MCF 10A (cell line): Measurements from ENCODE around the gene LIPA. TPM values are rescaled to one million over a fixed set of nuclear protein-coding genes. Genes with fewer than 3 reads are reported as not detected.
"Not testable (repeated sequence)": the region's sequence is repeated elsewhere in the genome, so short reads cannot be mapped to it uniquely, and the experiment has no call there.

Experiments
- BruUV-seq: library from RNA; stranded (reverse); fragments of 400-500 nt; replicated peaks from 2 replicates; lab custom pipeline; 2021; lab: Mats Ljungman, UMichigan
- CTCF ChIA-PET: fragments of 300-600 bp; sonication (Branson Sonifier 250); formaldehyde crosslinking; extraction: SDS; loops from one replicate; lab custom pipeline; 2021; ENCODE audit warnings: antibody characterized with exemption, inconsistent platforms; lab: Yijun Ruan, JAX
- POLR2A ChIA-PET: fragments of 300-600, 350-650 bp; sonication (Branson Sonifier 250); formaldehyde crosslinking; extraction: SDS; loops from one replicate; lab custom pipeline; 2020; ENCODE audit warnings: antibody characterized with exemption, inconsistent platforms; lab: Yijun Ruan, JAX
- DNase-seq: peaks from one replicate; pipeline ENCODE4 v3.0.0-alpha.2; 2018; ENCODE audit not compliant: unreplicated experiment
- H3K27ac Mint-ChIP-seq: one replicate; pipeline ENCODE4 v1.8.0; 2022; ENCODE audit warnings: mild to moderate bottlenecking, low read depth, mixed read lengths; ENCODE audit not compliant: unreplicated experiment
- H3K27me3 Mint-ChIP-seq: one replicate; pipeline ENCODE4 v1.8.0; 2022; ENCODE audit warnings: mixed read lengths; ENCODE audit not compliant: insufficient read depth, unreplicated experiment
- H3K36me3 Mint-ChIP-seq: one replicate; pipeline ENCODE4 v1.8.0; 2022; ENCODE audit warnings: mild to moderate bottlenecking, moderate library complexity, mixed read lengths; ENCODE audit not compliant: insufficient read depth, unreplicated experiment
- H3K4me1 Mint-ChIP-seq: one replicate; pipeline ENCODE4 v1.8.0; 2022; ENCODE audit warnings: mixed read lengths; ENCODE audit not compliant: insufficient read depth, unreplicated experiment
- H3K4me3 Mint-ChIP-seq: one replicate; pipeline ENCODE4 v1.8.0; 2022; ENCODE audit warnings: mild to moderate bottlenecking, moderate library complexity, mixed read lengths; ENCODE audit not compliant: unreplicated experiment
- H3K9me3 Mint-ChIP-seq: one replicate; pipeline ENCODE4 v1.8.0; 2022; ENCODE audit warnings: mixed read lengths; ENCODE audit not compliant: unreplicated experiment
- intact Hi-C: fragments of 100-400 bp; cut with micrococcal nuclease; formaldehyde crosslinking; loops from 2 replicates; pipeline ENCODE4 v1.14.1; 2022
- total RNA-seq: library from RNA; stranded (reverse); gene quantifications from 2 replicates; pipeline ENCODE4 v1.2.3, GENCODE V29; 2022
- TF ChIP-seq, protein P1 (sequence below): fragments of 200-600 bp; IDR thresholded peaks from one replicate; pipeline ENCODE4 v1.8.0; 2022; ENCODE audit warnings: antibody characterized with exemption, mild to moderate bottlenecking; ENCODE audit not compliant: unreplicated experiment

Gene LIPA
- total RNA-seq, 1 experiment from 2014 or later, result 22.3 TPM

DNA sequence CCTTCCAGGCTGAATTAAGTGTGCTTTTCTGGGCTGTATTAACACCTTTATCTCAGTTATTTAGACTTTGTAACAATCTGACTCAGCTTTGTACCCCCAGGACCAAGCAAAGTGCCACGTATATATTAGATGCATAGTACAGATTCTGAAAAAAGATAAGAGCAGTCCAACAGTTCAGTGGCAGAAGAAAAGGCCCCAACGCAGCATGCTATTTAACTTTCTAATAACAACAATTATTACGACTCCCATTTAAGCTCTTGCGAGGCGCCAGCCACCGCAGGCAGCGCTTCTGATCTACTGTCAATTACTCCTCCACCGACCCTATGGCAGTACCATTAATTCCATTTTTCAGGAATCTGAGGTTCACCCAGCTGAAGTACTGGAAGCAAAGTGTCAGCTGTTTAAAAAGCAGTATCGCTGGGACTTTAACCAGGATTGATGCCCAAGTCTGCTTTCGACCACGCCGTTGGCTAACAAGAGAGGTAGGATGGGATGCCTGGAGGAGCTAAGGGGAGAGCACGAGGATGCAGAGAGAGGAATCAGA, 638 bp downstream of the LIPA start:
- TF ChIP-seq, protein P1, sequence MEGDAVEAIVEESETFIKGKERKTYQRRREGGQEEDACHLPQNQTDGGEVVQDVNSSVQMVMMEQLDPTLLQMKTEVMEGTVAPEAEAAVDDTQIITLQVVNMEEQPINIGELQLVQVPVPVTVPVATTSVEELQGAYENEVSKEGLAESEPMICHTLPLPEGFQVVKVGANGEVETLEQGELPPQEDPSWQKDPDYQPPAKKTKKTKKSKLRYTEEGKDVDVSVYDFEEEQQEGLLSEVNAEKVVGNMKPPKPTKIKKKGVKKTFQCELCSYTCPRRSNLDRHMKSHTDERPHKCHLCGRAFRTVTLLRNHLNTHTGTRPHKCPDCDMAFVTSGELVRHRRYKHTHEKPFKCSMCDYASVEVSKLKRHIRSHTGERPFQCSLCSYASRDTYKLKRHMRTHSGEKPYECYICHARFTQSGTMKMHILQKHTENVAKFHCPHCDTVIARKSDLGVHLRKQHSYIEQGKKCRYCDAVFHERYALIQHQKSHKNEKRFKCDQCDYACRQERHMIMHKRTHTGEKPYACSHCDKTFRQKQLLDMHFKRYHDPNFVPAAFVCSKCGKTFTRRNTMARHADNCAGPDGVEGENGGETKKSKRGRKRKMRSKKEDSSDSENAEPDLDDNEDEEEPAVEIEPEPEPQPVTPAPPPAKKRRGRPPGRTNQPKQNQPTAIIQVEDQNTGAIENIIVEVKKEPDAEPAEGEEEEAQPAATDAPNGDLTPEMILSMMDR, result no peak
- no peaks in the 10 kb centered on the region for H3K36me3 Mint-ChIP-seq
- peak overlapping the region; percentile 92 for H3K4me3 Mint-ChIP-seq
- ChIA-PET CTCF (interaction anchor here (0.6 to 1.9 kb wide), 10 partner anchors 29 to 345 kb away, joined by 3 to 11 read pairs (median 4); no protein-coding TSS in a partner anchor), POLR2A (interaction anchor here (0.7 to 2.4 kb wide), 17 partner anchors 9 to 450 kb away, joined by 3 to 31 read pairs (median 4); partner anchors contain the start of genes ANKRD22, FAS, IFIT1 and IFIT2)
- H3K4me1 Mint-ChIP-seq, result peaks cover 16% of the 10 kb centered on the region
- no peaks in the 10 kb centered on the region for H3K9me3 Mint-ChIP-seq
- no peaks in the 10 kb centered on the region for H3K27me3 Mint-ChIP-seq
- BruUV-seq, result no TSS peak
- no peak for DNase-seq
- intact Hi-C loops, result no loop called here
- H3K27ac Mint-ChIP-seq, result peak overlapping the region; percentile 52

GRCh38 chr10:89248990-89249389, 2.6 kb downstream of the LIPA start:
- Mint-ChIP-seq H3K9me3 (no peaks in the 10 kb centered on the region), H3K4me1 (peaks cover 16% of the 10 kb centered on the region), H3K27me3 (no peaks in the 10 kb centered on the region), H3K27ac (no peak overlapping the region), H3K36me3 (no peaks in the 10 kb centered on the region), H3K4me3 (no peak overlapping the region)
- ChIA-PET POLR2A (interaction anchor here (0.5 to 0.9 kb wide), 4 partner anchors 29 to 1370 kb away, joined by 3 to 4 read pairs (median 3); partner anchors contain the start of gene IFIT2), CTCF (interaction anchor here (0.6 to 1.5 kb wide), 5 partner anchors 16 to 337 kb away, joined by 3 to 6 read pairs (median 3); no protein-coding TSS in a partner anchor)
- intact Hi-C loops, result no loop called here
- BruUV-seq, result no TSS peak
- TF ChIP-seq, protein P1, result no peak
- no peak for DNase-seq

GRCh38 chr10:89247623-89248022, 4.0 kb downstream of the LIPA start:
- BruUV-seq, result not testable (repeated sequence)

GRCh38 chr10:89245802-89246201, 5.8 kb downstream of the LIPA start:
- H3K4me1 Mint-ChIP-seq, result peaks cover 27% of the 10 kb centered on the region
- CTCF ChIA-PET, result interaction anchor here (1.7 kb wide), 1 partner anchor 28 kb away, joined by 7 read pairs; no protein-coding TSS in a partner anchor

More at GRCh38 chr10:89247623-89248022, 4.0 kb downstream of the LIPA start:
- POLR2A ChIA-PET, DNase-seq, H3K36me3 Mint-ChIP-seq, H3K27ac Mint-ChIP-seq, H3K9me3 Mint-ChIP-seq, H3K4me3 Mint-ChIP-seq, H3K27me3 Mint-ChIP-seq, intact Hi-C loops: not testable (repeated sequence)
- CTCF ChIA-PET, result interaction anchor here (1.7 kb wide), 1 partner anchor 29 kb away, joined by 7 read pairs; no protein-coding TSS in a partner anchor
- peaks cover 21% of the 10 kb centered on the region for H3K4me1 Mint-ChIP-seq

More at GRCh38 chr10:89245802-89246201, 5.8 kb downstream of the LIPA start:
- H3K36me3 Mint-ChIP-seq, result no peaks in the 10 kb centered on the region
- BruUV-seq, result no TSS peak
- H3K9me3 Mint-ChIP-seq, result no peaks in the 10 kb centered on the region
- POLR2A ChIA-PET, result interaction anchor here (0.6 to 1.1 kb wide), 3 partner anchors 13 to 313 kb away, joined by 3 read pairs; partner anchors contain the start of gene IFIT1
- intact Hi-C loops, result no loop called here
- no peak overlapping the region for H3K4me3 Mint-ChIP-seq
- no peaks in the 10 kb centered on the region for H3K27me3 Mint-ChIP-seq
- TF ChIP-seq, protein P1, result no peak
- no peak for DNase-seq
- H3K27ac Mint-ChIP-seq, result no peak overlapping the region
